Measurements from ENCODE around the gene TNFAIP8L3.
A peak's percentile ranks its signal among the peaks of the same experiment; 100 is the strongest.

TNFAIP8L3 gene

GRCh38 chr15:51089041-51089440 is 5.7 kb downstream of the TNFAIP8L3 start:
- no peak for DNase-seq

DNA sequence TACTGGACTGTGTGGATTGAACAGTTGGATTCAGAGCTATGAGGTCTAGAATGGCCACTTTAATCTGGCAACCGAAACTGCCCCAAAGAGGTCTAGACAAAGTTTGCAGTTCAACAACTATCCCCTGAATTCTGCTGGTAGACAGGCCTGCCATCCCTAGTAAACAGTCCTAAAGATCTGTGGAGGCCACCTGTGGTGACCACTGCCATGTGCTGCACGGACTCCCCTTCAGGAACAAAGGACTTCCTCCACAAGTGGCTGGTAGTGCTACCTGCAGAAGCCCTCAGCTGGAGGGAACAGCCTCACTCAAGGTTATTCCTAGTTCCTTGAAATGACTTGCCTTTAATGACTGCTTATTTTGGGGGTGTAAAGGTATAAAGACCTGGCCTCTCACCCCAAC is 6.1 kb downstream of the TNFAIP8L3 start:
- DNase-seq, result no peak

GRCh38 chr15:51087513-51087912 is 7.2 kb downstream of the TNFAIP8L3 start:
- DNase-seq, result no peak

DNA sequence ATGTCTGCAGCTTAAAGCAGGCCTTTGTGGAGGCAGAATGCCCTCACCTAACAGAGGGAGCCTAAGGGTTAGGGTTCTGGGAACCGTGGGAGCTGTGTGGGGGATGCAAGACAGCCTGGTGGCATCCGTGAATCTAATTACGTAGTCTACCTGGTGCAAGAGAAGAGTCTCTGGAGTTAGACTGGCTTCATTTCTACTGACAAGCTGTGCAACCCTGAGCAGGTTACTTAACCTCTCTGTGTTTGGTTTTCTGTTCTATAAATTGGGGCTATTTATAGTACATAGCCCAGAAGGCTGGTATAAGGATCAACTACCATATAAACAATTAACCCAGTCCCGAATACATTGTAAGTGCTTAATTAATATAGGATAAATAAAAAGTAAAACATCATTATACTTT is 8.3 kb downstream of the TNFAIP8L3 start:
- DNase-seq, result no peak

- DNase-seq, result no peak
Observed at GRCh38 chr15:51085764-51086163, 8.9 kb downstream of the TNFAIP8L3 start.

- no peak for DNase-seq
Observed at GRCh38 chr15:51083641-51084166, 11.0 kb downstream of the TNFAIP8L3 start.

DNA sequence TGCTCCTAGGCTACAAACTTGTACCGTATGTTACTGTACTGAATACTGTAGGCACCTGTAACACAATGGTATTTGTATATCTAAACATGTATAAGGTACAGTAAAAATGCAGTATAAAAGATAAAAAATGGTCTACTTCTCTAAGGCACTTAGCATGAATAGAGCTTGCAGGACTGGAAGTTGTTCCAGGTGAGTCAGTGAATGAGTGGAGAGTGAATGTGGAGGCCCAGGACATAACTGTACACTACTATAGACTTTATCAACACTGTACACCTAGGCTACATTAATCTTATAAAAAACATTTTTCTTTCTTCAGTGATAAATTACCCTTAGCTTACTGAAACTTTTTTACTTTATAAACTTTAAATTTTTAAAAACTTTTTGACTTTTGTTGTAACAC is 12.5 kb downstream of the TNFAIP8L3 start:
- DNase-seq, result no peak

DNA sequence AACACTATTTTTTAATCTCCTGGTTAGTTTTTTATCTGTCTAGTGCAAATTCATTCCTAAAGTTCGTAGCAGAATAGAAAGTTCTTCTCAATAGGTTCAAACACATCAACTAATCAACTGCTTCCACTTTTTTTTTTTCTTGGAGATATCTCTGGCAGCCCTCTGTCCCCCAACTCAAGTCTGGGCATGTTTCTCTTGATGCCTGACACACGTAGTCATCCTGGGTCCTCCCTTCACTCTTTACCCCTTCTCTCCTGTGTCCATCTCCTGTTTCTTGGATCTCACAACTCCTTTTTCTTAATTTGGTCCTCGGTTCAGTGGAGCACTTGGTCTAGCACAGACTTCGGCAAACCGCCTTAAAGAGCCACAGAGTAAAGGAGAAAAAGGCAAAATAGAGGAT is 14.4 kb downstream of the TNFAIP8L3 start:
- DNase-seq, result no peak

- no peak for DNase-seq
Observed at GRCh38 chr15:51079226-51079625, 15.5 kb downstream of the TNFAIP8L3 start.

DNA sequence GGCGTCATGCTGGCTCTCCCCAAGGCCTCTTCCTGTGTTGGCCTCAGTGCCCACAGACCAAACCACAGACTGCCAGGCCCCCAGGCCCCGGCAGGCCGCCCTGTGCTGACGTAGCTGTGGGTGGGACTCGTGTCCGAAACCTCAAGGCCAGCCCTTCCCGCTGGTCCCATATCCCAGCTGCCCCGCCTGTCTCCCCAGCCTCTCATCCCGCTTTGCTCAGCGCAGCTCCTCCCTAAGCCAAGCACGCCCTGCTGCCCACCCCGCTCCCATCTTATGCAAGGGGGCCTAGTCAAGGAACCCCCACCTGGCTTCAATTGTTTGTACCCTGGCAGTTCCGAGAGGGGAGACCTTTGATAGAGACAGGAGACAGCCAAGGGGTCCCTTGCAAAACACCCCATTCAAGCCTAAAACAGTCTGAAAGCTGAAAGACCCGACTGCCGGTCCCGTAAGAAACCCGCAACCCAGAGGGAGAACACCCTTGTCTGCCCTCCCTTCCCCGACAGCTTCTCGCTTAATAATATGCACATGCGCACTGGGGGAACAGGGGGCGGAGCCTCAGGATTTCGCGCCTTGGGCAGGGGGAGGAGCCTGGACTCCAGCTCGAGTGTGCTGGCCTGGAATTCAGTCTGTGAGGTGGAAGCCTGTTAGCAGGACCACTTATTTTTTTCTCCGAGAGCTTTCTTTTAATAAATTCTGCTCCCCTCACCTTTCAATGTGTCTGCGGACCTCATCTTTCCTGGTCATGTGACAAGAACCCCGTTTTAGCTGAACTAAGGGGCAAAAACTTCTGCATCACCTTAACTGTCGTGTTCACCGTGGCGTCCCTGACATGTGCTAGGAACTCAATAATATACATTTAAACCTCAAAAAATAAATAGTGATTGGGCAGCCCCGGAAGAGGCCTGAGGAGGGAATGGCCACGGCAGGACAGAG is 17.2 kb downstream of the TNFAIP8L3 start:
- peak; percentile 85 for DNase-seq

DNA sequence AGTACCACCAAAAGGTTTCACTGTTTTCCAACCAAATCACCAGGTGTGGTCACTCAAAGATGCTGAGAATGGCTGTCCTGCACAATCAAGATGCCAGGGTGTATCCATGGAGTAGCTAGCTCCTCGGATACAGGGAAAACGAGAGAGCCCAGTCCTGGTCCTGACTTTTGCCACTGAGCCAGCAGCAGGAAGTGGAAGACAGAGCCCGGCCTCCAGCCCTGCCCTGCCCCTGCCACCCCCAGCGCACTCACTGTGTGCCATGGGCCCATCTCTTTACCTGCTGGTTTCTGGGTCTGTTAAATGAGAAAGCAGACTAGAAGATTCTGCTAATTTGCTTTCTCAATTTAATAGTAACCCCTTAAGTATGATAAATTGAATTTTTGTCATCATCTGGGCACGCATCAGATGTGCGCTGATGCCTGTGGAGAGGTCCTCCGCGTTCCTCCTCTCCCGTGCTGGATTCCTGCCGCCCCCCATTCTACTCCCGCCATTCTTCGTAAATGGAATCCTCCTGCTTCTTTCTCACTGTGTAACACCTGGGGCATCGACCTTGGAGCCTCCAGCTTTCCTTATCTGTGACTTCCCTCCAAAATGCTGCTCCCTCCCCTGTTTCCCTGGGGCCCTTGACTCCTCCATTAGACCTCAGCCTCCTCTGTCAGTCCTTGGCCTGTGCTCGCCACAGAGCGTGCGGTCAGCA is 18.0 kb downstream of the TNFAIP8L3 start:
- no peak for DNase-seq

DNA sequence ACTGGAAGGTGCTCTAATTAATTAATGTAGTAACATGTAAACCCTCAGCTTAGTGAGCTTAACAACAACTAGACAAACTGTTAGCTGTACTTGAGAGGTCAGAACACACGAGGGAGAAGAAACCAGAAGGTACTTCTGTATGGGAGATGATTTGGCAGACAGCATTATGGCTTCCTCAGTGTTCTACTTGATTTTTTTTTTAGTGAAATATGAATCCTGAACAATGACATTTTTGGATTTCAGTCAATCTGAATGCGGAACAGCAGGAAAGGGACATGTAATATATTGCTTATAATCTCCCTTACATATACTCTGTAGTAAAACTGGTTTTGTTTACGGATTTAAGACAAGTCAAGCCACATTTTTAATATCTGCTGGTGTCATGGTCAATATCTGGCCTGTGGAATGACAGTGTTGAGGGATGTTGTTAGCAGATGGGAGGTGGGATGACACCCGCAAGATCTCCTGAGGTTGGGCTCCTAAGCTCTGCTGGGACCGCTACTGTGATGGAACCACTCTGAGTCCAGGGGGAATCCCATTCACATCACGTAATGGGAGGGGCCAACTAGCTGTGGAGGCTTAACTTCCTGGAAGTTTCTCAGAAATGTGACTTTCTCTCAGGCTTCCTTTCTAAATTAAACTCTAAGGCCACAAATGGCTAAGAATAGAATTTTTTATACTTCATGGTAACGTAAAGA is 18.7 kb downstream of the TNFAIP8L3 start:
- peak; percentile 14 for DNase-seq

GRCh38 chr15:51075364-51075763 is 19.3 kb downstream of the TNFAIP8L3 start:
- no peak for DNase-seq

DNA sequence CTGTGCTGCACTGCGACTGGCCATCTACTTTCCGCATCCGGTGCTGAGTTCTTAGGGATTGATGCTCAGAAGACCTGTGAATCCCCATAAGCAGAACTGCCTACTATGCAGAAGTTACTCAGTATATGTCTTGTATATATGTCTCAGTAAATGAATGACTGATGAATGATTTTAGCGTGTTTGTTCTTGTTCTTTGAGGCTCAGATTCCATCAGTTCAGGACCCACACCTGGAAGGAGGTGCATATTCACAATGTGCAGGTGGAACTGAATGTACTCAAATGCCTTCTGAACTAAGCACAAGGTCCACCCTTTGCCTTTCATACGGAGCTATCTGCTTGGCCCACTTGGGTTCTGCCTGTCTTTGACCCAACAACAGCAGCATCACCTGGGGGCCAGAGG is 19.8 kb downstream of the TNFAIP8L3 start:
- no peak for DNase-seq

- DNase-seq, result no peak
Observed at GRCh38 chr15:51071578-51071977, 23.1 kb downstream of the TNFAIP8L3 start.

DNA sequence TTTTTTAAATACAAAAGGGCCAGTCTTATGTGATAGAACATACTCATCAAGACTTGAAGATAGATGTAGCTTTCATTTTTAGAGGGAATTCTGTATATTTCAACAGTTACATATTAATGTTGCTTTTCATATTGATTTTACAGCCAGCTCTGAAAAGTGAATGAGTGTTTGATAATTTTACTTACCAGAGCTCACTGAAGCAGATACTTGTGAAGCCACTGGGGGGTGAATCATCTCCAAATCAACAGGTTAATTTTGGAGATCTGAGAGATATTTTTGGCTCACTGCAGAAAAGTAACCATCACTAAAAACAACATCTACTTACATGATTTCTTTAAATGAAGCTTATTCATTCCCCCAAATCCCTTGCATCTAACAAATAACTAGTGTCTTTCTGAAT is 24.7 kb downstream of the TNFAIP8L3 start:
- DNase-seq, result no peak

DNA sequence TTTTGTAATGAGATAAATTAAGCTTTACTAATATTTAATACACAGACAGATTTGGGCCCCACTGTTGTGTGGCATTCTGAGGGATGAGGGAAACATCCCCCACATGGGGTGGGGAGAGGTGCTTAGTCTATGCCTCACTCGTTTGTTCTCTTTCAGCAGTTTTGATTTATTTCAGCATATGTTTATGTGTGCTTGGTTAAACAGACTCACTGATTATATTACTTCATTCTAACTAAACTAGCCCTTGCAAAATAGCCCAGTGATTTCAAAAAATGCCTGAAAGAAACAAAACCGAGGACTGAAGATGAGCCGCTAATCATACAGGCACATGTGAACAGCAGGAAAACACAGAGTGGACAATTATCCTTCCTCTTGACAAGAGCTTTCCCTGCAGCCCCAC is 27.2 kb downstream of the TNFAIP8L3 start:
- no peak for DNase-seq

GRCh38 chr15:51065781-51066180 is 28.9 kb downstream of the TNFAIP8L3 start:
- no peak for DNase-seq

- no peak for DNase-seq
Observed at GRCh38 chr15:51065261-51065660, 29.4 kb downstream of the TNFAIP8L3 start.

DNA sequence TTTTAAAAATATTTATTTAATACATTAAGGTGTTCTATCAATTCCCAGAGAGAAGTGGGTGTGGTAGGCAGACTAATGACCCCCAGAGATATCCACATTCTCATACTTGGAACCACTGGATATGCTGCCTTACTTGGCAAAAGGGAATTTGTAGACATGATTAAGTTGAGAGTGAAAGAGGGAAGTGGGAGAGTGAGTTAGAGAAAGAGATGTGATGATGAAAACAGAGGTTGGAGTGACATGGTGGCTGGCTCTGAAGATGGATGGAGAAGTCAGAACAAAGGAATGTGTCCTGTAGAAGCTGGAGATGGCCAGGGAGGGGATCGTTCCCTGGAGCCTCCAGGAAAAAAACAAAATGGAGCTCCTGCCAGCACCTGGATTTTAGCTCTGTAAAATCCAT is 32.0 kb downstream of the TNFAIP8L3 start:
- no peak for DNase-seq

- no peak for DNase-seq
Observed at GRCh38 chr15:51060030-51060673, 34.6 kb downstream of the TNFAIP8L3 start.

DNA sequence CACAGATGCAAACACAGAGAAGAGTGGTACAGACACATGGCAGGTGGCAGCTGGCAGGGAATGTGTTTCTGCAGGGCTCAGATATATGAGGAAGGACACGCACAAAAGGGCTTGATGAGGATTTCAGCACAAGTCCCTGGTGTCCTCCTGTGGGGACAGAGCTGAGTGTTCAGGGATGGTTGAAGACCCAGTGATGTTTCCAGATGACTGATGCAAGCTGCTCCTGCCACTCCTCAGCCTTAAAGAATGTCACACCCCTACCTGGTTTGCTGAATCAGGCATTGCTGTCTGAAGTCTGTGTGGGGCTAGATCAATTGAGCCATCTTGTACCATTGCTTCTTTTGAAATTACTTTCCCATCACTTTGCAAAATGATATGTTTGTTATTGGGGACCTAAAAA is 40.2 kb downstream of the TNFAIP8L3 start:
- no peak for DNase-seq

GRCh38 chr15:51053571-51053970 is 41.1 kb downstream of the TNFAIP8L3 start:
- no peak for DNase-seq

Data from activated CD4-positive, alpha-beta T cell treated with anti-CD3 and anti-CD28 coated beads for 48 hours (primary cell).